GM23338 (cell line): ENCODE data around the gene PLPP4. TPM values are rescaled to one million over a fixed set of nuclear protein-coding genes. Genes with fewer than 3 reads are reported as not detected.

ENCODE experiments used
- ATAC-seq: fragments of 200-7000 bp; cut with Tn5 transposase; 3 replicates; pipeline ENCODE4 v1.9.1; 2020
- DNase-seq: peaks from one replicate; pipeline ENCODE4 v3.0.0-alpha.2; 2015; ENCODE audit warnings: low spot score
- H2AFZ ChIP-seq: fragments of 200-600 bp; sonication (generic); 2 replicates; pipeline ENCODE4 v1.8.0; 2016; ENCODE audit warnings: antibody characterized with exemption, mild to moderate bottlenecking, moderate library complexity
- H3F3A ChIP-seq: fragments of 200-600 bp; sonication (generic); replicated peaks from 2 replicates; pipeline ENCODE4 v1.8.0; 2017; ENCODE audit warnings: antibody characterized with exemption, mixed run types, low read depth
- H3K27ac ChIP-seq: fragments of 200-600 bp; sonication (generic); 2 replicates; pipeline ENCODE4 v1.6.1; 2016; ENCODE audit warnings: low read depth
- H3K27me3 ChIP-seq: fragments of 200-600 bp; sonication (generic); 2 replicates; pipeline ENCODE4 v1.8.0; 2016; ENCODE audit warnings: mild to moderate bottlenecking, mixed run types, moderate library complexity; ENCODE audit not compliant: insufficient read depth
- H3K36me3 ChIP-seq: fragments of 200-600 bp; sonication (generic); 2 replicates; pipeline ENCODE4 v1.8.0; 2016; ENCODE audit warnings: mild to moderate bottlenecking; ENCODE audit not compliant: insufficient read depth
- H3K4me1 ChIP-seq: fragments of 200-600 bp; sonication (generic); 2 replicates; pipeline ENCODE4 v1.8.0; 2016; ENCODE audit warnings: mild to moderate bottlenecking, moderate library complexity; ENCODE audit not compliant: insufficient read depth
- H3K4me2 ChIP-seq: fragments of 200-600 bp; sonication (generic); 2 replicates; pipeline ENCODE4 v1.7.1; 2017; ENCODE audit warnings: mixed run types
- H3K4me3 ChIP-seq: fragments of 200-600 bp; sonication (generic); 2 replicates; pipeline ENCODE4 v1.6.1; 2016; ENCODE audit warnings: mixed run types
- H3K79me2 ChIP-seq: fragments of 200-600 bp; sonication (generic); replicated peaks from 2 replicates; pipeline ENCODE4 v1.8.0; 2017; ENCODE audit warnings: mild to moderate bottlenecking; ENCODE audit not compliant: insufficient read depth
- H3K9me2 ChIP-seq: fragments of 200-600 bp; sonication (generic); 2 replicates; pipeline ENCODE4 v1.8.0; 2017; ENCODE audit not compliant: insufficient read depth
- H4K20me1 ChIP-seq: fragments of 200-600 bp; sonication (generic); replicated peaks from 2 replicates; pipeline ENCODE4 v1.8.0; 2017; ENCODE audit warnings: mild to moderate bottlenecking; ENCODE audit not compliant: insufficient read depth
- H3K27ac Mint-ChIP-seq: 2 replicates; pipeline ENCODE4 v1.8.0; 2020; ENCODE audit warnings: inconsistent platforms, mild to moderate bottlenecking, moderate library complexity, mixed read lengths
- H3K27me3 Mint-ChIP-seq: 3 replicates; pipeline ENCODE4 v1.8.0; 2022; ENCODE audit warnings: low read depth, mild to moderate bottlenecking, moderate library complexity, mixed read lengths, inconsistent platforms; ENCODE audit not compliant: insufficient read depth, poor library complexity
- H3K36me3 Mint-ChIP-seq: 3 replicates; pipeline ENCODE4 v1.8.0; 2021; ENCODE audit warnings: low read depth, mild to moderate bottlenecking, inconsistent platforms, moderate library complexity, mixed read lengths
- H3K4me1 Mint-ChIP-seq: 3 replicates; pipeline ENCODE4 v1.8.0; 2020; ENCODE audit warnings: mild to moderate bottlenecking, inconsistent platforms, mixed read lengths
- H3K4me3 Mint-ChIP-seq: 3 replicates; pipeline ENCODE4 v1.8.0; 2021; ENCODE audit warnings: moderate library complexity, mild to moderate bottlenecking, inconsistent platforms, mixed read lengths
- H3K9me3 Mint-ChIP-seq: 3 replicates; pipeline ENCODE4 v1.8.0; 2020; ENCODE audit warnings: moderate library complexity, mild to moderate bottlenecking, inconsistent platforms, mixed read lengths
- CREB1 ChIP-seq: fragments of 250-450 bp; sonication (Bioruptor Pico); IDR thresholded peaks from 2 replicates; pipeline ENCODE4 v1.5.0; 2020; ENCODE audit warnings: low read depth, mild to moderate bottlenecking, moderate library complexity
- EZH2 ChIP-seq: fragments of 200-600 bp; sonication (generic); IDR thresholded peaks from one replicate; pipeline ENCODE4 v1.8.0; 2017; ENCODE audit warnings: antibody characterized with exemption, mild to moderate bottlenecking, low read depth; ENCODE audit not compliant: unreplicated experiment
- EZH2phosphoT487 ChIP-seq: fragments of 200-600 bp; sonication (generic); IDR thresholded peaks from one replicate; pipeline ENCODE4 v1.8.1; 2018; ENCODE audit warnings: antibody characterized with exemption; ENCODE audit not compliant: unreplicated experiment
- JUNB ChIP-seq: IDR thresholded peaks from one replicate; pipeline ENCODE4 v1.6.1; 2016; ENCODE audit warnings: antibody characterized with exemption; ENCODE audit not compliant: unreplicated experiment
- NANOG ChIP-seq: IDR thresholded peaks from 2 replicates; pipeline ENCODE4 v1.6.1; 2016; ENCODE audit warnings: antibody characterized with exemption, borderline replicate concordance
- POLR2AphosphoS5 ChIP-seq: IDR thresholded peaks from 2 replicates; pipeline ENCODE4 v1.6.1; 2016; ENCODE audit warnings: antibody characterized with exemption, low read depth
- STAT1 ChIP-seq: IDR thresholded peaks from one replicate; pipeline ENCODE4 v1.6.1; 2016; ENCODE audit warnings: antibody characterized with exemption; ENCODE audit not compliant: unreplicated experiment
- ZNF114 ChIP-seq: fragments of 250-450 bp; sonication (Bioruptor Pico); IDR thresholded peaks from 2 replicates; pipeline ENCODE4 v1.5.0; 2020; ENCODE audit warnings: mild to moderate bottlenecking, moderate library complexity
- ZNF331 ChIP-seq: fragments of 250-450 bp; sonication (Bioruptor Pico); IDR thresholded peaks from 2 replicates; pipeline ENCODE4 v1.5.0; 2020; ENCODE audit warnings: low read depth, mild to moderate bottlenecking, moderate library complexity
- polyA plus RNA-seq: library from polyadenylated mRNA; unstranded; fragments of >200 nt; fragmentation: Nextera tagmentation; extraction: Ambion mirVana; gene quantifications from 2 replicates; pipeline ENCODE4 v1.2.1, GENCODE V29; 2016
- total RNA-seq: library from RNA; depleted of rRNA; stranded (reverse); fragments of >200 nt; shearing (Covaris generic); gene quantifications from 2 replicates; pipeline ENCODE4 v1.2.3, GENCODE V29; 2014
- TF ChIP-seq, protein P1 (sequence below): fragments of 250-450 bp; sonication (Bioruptor Pico); IDR thresholded peaks from 2 replicates; pipeline ENCODE4 v1.5.0; 2020; ENCODE audit warnings: mild to moderate bottlenecking, moderate library complexity
- TF ChIP-seq, protein P2 (sequence below): IDR thresholded peaks from one replicate; pipeline ENCODE4 v1.6.1; 2018; ENCODE audit warnings: antibody characterized with exemption; ENCODE audit not compliant: unreplicated experiment
- TF ChIP-seq, protein P3 (sequence below), 2 experiments: fragments of 200-600 bp in 1 of 2; sonication (generic) in 1 of 2; conservative IDR thresholded peaks; 2 replicates each; pipeline versions ENCODE4 v1.5.1 to v1.6.1; 2016 to 2017; ENCODE audit warnings: antibody characterized with exemption in 2 of 2, low read depth in 2 of 2, mild to moderate bottlenecking in 2 of 2, moderate library complexity in 1 of 2
- TF ChIP-seq, protein P4 (sequence below): IDR thresholded peaks from 2 replicates; pipeline ENCODE4 v1.6.1; 2016; ENCODE audit warnings: antibody characterized with exemption

The PLPP4 gene
- total and polyA plus RNA-seq, 2 experiments from 2014 or later, result 0.24 to 0.31 TPM

DNA sequence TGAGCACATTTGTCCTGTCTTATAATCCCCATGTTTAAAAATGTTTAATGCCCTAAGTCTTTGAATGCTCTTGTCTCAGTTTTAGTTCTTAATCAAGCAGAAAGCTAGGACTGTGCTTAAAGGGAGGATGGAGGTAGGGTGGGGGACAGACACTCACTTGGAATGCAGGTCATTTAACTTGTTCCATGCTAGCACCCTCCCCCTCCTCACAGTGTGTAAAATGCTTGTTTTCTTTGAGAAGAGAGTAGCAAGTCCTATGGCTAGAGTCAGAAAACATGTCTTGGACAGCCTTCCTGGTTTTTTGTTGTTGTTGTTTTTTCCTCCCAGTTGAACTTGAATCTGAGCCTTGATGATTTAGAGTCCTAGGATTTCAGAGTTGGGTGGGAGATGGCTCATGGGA lies 114.2 kb downstream of the PLPP4 start:
- peaks cover 2% of the 10 kb centered on the region for H3K27me3 Mint-ChIP-seq

More for the DNA sequence above, 114.2 kb downstream of the PLPP4 start:
- Mint-ChIP-seq H3K27ac (no peak overlapping the region; the same call in 1 of the 2 replicates), H3K4me3 (no peak overlapping the region), H3K36me3 (no peaks in the 10 kb centered on the region), H3K4me1 (peaks cover 10% of the 10 kb centered on the region; the same call in 2 of the 3 replicates), H3K9me3 (no peaks in the 10 kb centered on the region)
- Histone ChIP-seq H3K27ac (no peak overlapping the region), H3K27me3 (no peaks in the 10 kb centered on the region), H3K4me3 (no peak overlapping the region), H3K79me2 (no peaks in the 10 kb centered on the region), H3K36me3 (no peaks in the 10 kb centered on the region), H4K20me1 (no peaks in the 10 kb centered on the region), H3F3A (no peaks in the 10 kb centered on the region), H3K9me2 (no peaks in the 10 kb centered on the region), H3K4me2 (no peak overlapping the region), H3K4me1 (no peaks in the 10 kb centered on the region), H2AFZ (no peak overlapping the region)
- ATAC-seq, result no peak
- TF ChIP-seq ZNF331 (CRISPR knock-in tag) (no peak), NANOG (no peak), EZH2 (no peak), CREB1 (no peak), ZNF114 (CRISPR knock-in tag) (no peak), STAT1 (no peak), POLR2AphosphoS5 (no peak), JUNB (no peak), EZH2phosphoT487 (no peak)
- TF ChIP-seq, protein P1, sequence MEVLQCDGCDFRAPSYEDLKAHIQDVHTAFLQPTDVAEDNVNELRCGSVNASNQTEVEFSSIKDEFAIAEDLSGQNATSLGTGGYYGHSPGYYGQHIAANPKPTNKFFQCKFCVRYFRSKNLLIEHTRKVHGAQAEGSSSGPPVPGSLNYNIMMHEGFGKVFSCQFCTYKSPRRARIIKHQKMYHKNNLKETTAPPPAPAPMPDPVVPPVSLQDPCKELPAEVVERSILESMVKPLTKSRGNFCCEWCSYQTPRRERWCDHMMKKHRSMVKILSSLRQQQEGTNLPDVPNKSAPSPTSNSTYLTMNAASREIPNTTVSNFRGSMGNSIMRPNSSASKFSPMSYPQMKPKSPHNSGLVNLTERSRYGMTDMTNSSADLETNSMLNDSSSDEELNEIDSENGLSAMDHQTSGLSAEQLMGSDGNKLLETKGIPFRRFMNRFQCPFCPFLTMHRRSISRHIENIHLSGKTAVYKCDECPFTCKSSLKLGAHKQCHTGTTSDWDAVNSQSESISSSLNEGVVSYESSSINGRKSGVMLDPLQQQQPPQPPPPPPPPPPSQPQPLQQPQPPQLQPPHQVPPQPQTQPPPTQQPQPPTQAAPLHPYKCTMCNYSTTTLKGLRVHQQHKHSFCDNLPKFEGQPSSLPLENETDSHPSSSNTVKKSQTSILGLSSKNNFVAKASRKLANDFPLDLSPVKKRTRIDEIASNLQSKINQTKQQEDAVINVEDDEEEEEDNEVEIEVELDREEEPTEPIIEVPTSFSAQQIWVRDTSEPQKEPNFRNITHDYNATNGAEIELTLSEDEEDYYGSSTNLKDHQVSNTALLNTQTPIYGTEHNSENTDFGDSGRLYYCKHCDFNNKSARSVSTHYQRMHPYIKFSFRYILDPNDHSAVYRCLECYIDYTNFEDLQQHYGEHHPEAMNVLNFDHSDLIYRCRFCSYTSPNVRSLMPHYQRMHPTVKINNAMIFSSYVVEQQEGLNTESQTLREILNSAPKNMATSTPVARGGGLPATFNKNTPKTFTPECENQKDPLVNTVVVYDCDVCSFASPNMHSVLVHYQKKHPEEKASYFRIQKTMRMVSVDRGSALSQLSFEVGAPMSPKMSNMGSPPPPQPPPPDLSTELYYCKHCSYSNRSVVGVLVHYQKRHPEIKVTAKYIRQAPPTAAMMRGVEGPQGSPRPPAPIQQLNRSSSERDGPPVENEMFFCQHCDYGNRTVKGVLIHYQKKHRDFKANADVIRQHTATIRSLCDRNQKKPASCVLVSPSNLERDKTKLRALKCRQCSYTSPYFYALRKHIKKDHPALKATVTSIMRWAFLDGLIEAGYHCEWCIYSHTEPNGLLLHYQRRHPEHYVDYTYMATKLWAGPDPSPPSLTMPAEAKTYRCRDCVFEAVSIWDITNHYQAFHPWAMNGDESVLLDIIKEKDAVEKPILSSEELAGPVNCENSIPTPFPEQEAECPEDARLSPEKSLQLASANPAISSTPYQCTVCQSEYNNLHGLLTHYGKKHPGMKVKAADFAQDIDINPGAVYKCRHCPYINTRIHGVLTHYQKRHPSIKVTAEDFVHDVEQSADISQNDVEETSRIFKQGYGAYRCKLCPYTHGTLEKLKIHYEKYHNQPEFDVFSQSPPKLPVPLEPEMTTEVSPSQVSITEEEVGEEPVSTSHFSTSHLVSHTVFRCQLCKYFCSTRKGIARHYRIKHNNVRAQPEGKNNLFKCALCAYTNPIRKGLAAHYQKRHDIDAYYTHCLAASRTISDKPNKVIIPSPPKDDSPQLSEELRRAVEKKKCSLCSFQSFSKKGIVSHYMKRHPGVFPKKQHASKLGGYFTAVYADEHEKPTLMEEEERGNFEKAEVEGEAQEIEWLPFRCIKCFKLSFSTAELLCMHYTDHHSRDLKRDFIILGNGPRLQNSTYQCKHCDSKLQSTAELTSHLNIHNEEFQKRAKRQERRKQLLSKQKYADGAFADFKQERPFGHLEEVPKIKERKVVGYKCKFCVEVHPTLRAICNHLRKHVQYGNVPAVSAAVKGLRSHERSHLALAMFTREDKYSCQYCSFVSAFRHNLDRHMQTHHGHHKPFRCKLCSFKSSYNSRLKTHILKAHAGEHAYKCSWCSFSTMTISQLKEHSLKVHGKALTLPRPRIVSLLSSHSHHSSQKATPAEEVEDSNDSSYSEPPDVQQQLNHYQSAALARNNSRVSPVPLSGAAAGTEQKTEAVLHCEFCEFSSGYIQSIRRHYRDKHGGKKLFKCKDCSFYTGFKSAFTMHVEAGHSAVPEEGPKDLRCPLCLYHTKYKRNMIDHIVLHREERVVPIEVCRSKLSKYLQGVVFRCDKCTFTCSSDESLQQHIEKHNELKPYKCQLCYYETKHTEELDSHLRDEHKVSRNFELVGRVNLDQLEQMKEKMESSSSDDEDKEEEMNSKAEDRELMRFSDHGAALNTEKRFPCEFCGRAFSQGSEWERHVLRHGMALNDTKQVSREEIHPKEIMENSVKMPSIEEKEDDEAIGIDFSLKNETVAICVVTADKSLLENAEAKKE (CRISPR knock-in tag), result no peak
- TF ChIP-seq, protein P2, sequence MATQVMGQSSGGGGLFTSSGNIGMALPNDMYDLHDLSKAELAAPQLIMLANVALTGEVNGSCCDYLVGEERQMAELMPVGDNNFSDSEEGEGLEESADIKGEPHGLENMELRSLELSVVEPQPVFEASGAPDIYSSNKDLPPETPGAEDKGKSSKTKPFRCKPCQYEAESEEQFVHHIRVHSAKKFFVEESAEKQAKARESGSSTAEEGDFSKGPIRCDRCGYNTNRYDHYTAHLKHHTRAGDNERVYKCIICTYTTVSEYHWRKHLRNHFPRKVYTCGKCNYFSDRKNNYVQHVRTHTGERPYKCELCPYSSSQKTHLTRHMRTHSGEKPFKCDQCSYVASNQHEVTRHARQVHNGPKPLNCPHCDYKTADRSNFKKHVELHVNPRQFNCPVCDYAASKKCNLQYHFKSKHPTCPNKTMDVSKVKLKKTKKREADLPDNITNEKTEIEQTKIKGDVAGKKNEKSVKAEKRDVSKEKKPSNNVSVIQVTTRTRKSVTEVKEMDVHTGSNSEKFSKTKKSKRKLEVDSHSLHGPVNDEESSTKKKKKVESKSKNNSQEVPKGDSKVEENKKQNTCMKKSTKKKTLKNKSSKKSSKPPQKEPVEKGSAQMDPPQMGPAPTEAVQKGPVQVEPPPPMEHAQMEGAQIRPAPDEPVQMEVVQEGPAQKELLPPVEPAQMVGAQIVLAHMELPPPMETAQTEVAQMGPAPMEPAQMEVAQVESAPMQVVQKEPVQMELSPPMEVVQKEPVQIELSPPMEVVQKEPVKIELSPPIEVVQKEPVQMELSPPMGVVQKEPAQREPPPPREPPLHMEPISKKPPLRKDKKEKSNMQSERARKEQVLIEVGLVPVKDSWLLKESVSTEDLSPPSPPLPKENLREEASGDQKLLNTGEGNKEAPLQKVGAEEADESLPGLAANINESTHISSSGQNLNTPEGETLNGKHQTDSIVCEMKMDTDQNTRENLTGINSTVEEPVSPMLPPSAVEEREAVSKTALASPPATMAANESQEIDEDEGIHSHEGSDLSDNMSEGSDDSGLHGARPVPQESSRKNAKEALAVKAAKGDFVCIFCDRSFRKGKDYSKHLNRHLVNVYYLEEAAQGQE, result no peak
- TF ChIP-seq, protein P3, sequence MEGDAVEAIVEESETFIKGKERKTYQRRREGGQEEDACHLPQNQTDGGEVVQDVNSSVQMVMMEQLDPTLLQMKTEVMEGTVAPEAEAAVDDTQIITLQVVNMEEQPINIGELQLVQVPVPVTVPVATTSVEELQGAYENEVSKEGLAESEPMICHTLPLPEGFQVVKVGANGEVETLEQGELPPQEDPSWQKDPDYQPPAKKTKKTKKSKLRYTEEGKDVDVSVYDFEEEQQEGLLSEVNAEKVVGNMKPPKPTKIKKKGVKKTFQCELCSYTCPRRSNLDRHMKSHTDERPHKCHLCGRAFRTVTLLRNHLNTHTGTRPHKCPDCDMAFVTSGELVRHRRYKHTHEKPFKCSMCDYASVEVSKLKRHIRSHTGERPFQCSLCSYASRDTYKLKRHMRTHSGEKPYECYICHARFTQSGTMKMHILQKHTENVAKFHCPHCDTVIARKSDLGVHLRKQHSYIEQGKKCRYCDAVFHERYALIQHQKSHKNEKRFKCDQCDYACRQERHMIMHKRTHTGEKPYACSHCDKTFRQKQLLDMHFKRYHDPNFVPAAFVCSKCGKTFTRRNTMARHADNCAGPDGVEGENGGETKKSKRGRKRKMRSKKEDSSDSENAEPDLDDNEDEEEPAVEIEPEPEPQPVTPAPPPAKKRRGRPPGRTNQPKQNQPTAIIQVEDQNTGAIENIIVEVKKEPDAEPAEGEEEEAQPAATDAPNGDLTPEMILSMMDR (conservative IDR thresholded peaks at IDR 0.05; ENCODE audit: low read depth in 2 of 2), result no peak
- TF ChIP-seq, protein P4, sequence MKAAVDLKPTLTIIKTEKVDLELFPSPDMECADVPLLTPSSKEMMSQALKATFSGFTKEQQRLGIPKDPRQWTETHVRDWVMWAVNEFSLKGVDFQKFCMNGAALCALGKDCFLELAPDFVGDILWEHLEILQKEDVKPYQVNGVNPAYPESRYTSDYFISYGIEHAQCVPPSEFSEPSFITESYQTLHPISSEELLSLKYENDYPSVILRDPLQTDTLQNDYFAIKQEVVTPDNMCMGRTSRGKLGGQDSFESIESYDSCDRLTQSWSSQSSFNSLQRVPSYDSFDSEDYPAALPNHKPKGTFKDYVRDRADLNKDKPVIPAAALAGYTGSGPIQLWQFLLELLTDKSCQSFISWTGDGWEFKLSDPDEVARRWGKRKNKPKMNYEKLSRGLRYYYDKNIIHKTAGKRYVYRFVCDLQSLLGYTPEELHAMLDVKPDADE, result no peak
- no peak for DNase-seq
